ENCODE measurements around the gene ZNF319. TPM values are rescaled to one million over a fixed set of nuclear protein-coding genes. Genes with fewer than 3 reads are reported as not detected.
A peak's percentile ranks its signal among the peaks of the same experiment; 100 is the strongest.

Gene ZNF319
- total and polyA plus RNA-seq, 2 of the 13 experiments (the other 11 are each of a cell fraction or from before 2014, with no cell fraction given): 2.4 to 3.6 TPM

DNA sequence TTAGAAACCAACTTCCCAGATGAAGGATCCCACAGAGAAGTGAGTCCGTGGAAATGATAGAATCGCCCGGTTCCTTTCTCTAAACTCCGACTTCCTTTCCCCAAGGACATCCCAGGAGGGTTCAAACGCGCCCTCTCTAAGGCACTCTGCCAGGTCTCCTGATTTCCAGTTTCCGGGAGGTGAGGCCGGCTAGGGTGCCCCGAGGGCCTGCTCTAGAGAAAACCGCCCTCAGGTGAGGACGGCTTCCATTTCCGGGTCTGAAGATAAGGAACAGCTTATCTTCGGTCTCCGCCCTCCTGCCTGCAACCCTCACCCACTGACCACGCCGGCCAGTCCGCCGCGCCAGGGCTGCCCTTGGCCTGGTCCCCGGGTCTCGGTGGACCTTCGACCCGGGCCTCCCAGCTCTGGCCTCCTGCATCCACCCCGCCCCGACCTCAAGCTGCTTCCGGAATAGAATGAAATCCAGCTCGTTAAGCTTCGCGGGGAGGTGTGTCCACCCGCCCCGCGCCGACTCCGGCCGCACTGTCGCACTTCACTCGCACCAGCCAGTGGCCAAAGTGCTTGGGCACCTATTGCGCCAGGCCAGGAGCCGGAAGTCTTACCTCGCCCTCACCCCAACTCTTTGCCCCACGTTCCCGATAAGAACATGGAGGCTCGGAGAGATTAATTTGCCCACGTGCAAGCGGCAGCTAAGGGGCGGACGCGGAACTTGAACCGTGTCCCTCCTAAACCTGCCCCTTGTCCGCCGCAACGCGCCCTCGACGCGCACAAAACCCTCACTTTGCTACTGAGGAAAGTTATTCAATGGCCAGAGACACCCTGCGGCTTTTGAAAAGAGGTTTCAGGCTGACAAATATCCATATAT is 24.2 kb upstream of the ZNF319 start (continued):
- TF ChIP-seq SSRP1 (CRISPR knock-in tag; IDR thresholded peaks at IDR 0.05) (peak; percentile 65; the same call in 1 of the 2 replicates), ZBTB42 (CRISPR knock-in tag; IDR thresholded peaks at IDR 0.05) (peak; percentile 95), ZNF256 (CRISPR knock-in tag; conservative IDR thresholded peaks at IDR 0.05) (no peak), KLF9 (CRISPR knock-in tag; IDR thresholded peaks at IDR 0.05; ENCODE audit: low read depth) (0 out of 2 replicates have a peak, but pooled peaks have one; percentile 44), ZSCAN25 (CRISPR knock-in tag; IDR thresholded peaks at IDR 0.05) (peak; percentile 86), NR2F6 (IDR thresholded peaks at IDR 0.05) (peak; percentile 79), NR2F6 (CRISPR knock-in tag; IDR thresholded peaks at IDR 0.05) (peak; percentile 93), SMAD1 (CRISPR knock-in tag; IDR thresholded peaks at IDR 0.05; ENCODE audit: borderline replicate concordance, low read depth) (no peak), HDAC6 (IDR thresholded peaks at IDR 0.05; ENCODE audit: low read depth, low read length) (no peak), NFKB2 (CRISPR knock-in tag; IDR thresholded peaks at IDR 0.05; ENCODE audit: borderline replicate concordance) (no peak), FIP1L1 (IDR thresholded peaks at IDR 0.05; ENCODE audit: borderline replicate concordance, insufficient read depth, low read depth, low read length) (no peak; the same call in 1 of the 2 replicates), FOXK1 (CRISPR knock-in tag; IDR thresholded peaks at IDR 0.05; ENCODE audit: borderline replicate concordance, low read depth) (peak; percentile 78; the same call in 1 of the 2 replicates), KDM3A (CRISPR knock-in tag; IDR thresholded peaks at IDR 0.05; ENCODE audit: low read depth) (peak; percentile 43), HOXA9 (CRISPR knock-in tag; IDR thresholded peaks at IDR 0.05; ENCODE audit: borderline replicate concordance) (no peak; the same call in 1 of the 2 replicates), YEATS2 (CRISPR knock-in tag; IDR thresholded peaks at IDR 0.05; ENCODE audit: borderline replicate concordance) (peak; percentile 64), ZNF577 (CRISPR knock-in tag; IDR thresholded peaks at IDR 0.05; ENCODE audit: borderline replicate concordance, low read depth) (no peak), ZNF546 (CRISPR knock-in tag; conservative IDR thresholded peaks at IDR 0.05) (0 out of 2 replicates have a peak, but pooled peaks have one; percentile 46)
- TF ChIP-seq, protein P1, sequence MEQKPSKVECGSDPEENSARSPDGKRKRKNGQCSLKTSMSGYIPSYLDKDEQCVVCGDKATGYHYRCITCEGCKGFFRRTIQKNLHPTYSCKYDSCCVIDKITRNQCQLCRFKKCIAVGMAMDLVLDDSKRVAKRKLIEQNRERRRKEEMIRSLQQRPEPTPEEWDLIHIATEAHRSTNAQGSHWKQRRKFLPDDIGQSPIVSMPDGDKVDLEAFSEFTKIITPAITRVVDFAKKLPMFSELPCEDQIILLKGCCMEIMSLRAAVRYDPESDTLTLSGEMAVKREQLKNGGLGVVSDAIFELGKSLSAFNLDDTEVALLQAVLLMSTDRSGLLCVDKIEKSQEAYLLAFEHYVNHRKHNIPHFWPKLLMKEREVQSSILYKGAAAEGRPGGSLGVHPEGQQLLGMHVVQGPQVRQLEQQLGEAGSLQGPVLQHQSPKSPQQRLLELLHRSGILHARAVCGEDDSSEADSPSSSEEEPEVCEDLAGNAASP (CRISPR knock-in tag; IDR thresholded peaks at IDR 0.05; ENCODE audit: borderline replicate concordance): peak; percentile 88; the same call in 1 of the 2 replicates
- TF ChIP-seq, protein P2, sequence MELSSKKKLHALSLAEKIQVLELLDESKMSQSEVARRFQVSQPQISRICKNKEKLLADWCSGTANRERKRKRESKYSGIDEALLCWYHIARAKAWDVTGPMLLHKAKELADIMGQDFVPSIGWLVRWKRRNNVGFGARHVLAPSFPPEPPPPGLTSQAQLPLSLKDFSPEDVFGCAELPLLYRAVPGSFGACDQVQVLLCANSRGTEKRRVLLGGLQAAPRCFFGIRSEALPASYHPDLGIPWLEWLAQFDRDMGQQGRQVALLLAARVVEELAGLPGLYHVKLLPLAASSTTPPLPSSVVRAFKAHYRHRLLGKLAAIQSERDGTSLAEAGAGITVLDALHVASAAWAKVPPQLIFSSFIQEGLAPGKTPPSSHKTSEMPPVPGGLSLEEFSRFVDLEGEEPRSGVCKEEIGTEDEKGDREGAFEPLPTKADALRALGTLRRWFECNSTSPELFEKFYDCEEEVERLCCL (CRISPR knock-in tag; IDR thresholded peaks at IDR 0.05; ENCODE audit: borderline replicate concordance): no peak
- TF ChIP-seq, protein P3, sequence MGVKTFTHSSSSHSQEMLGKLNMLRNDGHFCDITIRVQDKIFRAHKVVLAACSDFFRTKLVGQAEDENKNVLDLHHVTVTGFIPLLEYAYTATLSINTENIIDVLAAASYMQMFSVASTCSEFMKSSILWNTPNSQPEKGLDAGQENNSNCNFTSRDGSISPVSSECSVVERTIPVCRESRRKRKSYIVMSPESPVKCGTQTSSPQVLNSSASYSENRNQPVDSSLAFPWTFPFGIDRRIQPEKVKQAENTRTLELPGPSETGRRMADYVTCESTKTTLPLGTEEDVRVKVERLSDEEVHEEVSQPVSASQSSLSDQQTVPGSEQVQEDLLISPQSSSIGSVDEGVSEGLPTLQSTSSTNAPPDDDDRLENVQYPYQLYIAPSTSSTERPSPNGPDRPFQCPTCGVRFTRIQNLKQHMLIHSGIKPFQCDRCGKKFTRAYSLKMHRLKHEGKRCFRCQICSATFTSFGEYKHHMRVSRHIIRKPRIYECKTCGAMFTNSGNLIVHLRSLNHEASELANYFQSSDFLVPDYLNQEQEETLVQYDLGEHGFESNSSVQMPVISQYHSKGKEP (CRISPR knock-in tag; IDR thresholded peaks at IDR 0.05): no peak
- TF ChIP-seq, protein P4, sequence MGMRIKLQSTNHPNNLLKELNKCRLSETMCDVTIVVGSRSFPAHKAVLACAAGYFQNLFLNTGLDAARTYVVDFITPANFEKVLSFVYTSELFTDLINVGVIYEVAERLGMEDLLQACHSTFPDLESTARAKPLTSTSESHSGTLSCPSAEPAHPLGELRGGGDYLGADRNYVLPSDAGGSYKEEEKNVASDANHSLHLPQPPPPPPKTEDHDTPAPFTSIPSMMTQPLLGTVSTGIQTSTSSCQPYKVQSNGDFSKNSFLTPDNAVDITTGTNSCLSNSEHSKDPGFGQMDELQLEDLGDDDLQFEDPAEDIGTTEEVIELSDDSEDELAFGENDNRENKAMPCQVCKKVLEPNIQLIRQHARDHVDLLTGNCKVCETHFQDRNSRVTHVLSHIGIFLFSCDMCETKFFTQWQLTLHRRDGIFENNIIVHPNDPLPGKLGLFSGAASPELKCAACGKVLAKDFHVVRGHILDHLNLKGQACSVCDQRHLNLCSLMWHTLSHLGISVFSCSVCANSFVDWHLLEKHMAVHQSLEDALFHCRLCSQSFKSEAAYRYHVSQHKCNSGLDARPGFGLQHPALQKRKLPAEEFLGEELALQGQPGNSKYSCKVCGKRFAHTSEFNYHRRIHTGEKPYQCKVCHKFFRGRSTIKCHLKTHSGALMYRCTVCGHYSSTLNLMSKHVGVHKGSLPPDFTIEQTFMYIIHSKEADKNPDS (CRISPR knock-in tag; IDR thresholded peaks at IDR 0.05): no peak
- TF ChIP-seq, protein P5, sequence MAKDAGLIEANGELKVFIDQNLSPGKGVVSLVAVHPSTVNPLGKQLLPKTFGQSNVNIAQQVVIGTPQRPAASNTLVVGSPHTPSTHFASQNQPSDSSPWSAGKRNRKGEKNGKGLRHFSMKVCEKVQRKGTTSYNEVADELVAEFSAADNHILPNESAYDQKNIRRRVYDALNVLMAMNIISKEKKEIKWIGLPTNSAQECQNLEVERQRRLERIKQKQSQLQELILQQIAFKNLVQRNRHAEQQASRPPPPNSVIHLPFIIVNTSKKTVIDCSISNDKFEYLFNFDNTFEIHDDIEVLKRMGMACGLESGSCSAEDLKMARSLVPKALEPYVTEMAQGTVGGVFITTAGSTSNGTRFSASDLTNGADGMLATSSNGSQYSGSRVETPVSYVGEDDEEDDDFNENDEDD (CRISPR knock-in tag; IDR thresholded peaks at IDR 0.05; ENCODE audit: borderline replicate concordance): peak; percentile 92
